Measurements from ENCODE around the gene TCOF1.

- TF ChIP-seq, protein P1, sequence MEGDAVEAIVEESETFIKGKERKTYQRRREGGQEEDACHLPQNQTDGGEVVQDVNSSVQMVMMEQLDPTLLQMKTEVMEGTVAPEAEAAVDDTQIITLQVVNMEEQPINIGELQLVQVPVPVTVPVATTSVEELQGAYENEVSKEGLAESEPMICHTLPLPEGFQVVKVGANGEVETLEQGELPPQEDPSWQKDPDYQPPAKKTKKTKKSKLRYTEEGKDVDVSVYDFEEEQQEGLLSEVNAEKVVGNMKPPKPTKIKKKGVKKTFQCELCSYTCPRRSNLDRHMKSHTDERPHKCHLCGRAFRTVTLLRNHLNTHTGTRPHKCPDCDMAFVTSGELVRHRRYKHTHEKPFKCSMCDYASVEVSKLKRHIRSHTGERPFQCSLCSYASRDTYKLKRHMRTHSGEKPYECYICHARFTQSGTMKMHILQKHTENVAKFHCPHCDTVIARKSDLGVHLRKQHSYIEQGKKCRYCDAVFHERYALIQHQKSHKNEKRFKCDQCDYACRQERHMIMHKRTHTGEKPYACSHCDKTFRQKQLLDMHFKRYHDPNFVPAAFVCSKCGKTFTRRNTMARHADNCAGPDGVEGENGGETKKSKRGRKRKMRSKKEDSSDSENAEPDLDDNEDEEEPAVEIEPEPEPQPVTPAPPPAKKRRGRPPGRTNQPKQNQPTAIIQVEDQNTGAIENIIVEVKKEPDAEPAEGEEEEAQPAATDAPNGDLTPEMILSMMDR (conservative IDR thresholded peaks at IDR 0.05; ENCODE audit: low read depth, low read length), result no peak
- TF ChIP-seq EZH2 (IDR thresholded peaks at IDR 0.05; ENCODE audit: borderline replicate concordance, low read depth, low read length, poor library complexity, severe bottlenecking), result no peak
Observed at GRCh38 chr5:150434464-150434863, 77.0 kb downstream of the TCOF1 start.
